ENCODE data around the gene MAP3K15. TPM values are rescaled to one million over a fixed set of nuclear protein-coding genes. Genes with fewer than 3 reads are reported as not detected.

The MAP3K15 gene
- total RNA-seq, 1 experiment from 2014 or later: 1.3 TPM

DNA sequence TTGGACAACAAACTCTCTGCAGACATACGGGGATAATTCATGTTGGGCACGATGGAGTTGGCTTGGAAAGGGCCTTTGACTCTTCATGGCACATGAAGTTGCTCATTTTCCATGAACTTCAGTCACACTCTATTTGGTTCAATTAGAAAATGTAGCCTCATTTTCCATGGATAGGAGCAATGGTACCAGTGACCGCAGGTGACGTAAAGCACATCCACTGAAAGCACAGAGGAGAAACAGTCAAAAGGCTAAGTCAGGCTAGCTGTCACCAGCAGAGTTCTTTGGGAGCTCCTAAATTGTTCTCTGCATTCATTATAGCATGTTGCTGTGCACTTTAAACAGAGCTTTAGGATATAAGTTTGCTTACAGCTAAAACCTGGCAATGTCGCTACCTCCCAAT, 39.9 kb upstream of the MAP3K15 start:
- CTCF ChIA-PET: no interaction called here
- BruUV-seq (replicated peaks): no TSS peak

DNA sequence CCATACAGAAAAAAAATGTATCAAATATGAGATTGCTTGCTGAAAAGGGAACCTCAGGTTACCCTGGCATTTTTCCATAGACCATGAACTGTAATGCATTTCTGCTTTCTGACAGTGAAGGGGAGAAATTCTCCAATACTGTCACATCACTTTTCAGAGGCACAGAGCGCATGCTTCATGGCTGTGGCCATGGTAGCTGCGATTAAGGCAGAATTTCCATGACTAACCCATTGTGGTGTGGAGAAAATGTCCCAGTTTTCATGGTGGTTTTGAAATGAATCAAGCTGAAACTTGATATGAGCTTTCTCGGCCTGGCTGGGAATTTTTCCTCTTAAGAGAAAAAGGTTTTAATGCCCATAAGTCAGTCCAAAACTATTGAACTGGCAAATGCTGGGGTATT, 39.5 kb upstream of the MAP3K15 start:
- no peaks in the 10 kb centered on the region for H3K4me1 ChIP-seq (ENCODE audit: control insufficient read depth in 1 of 2, insufficient read depth in 2 of 2, low read length in 2 of 2)
- BruUV-seq (replicated peaks): no TSS peak
- H3K4me3 ChIP-seq (replicated peaks in 1 of 2; ENCODE audit: low read depth in 1 of 2, low read length in 2 of 2): no peak overlapping the region
- no peak for DNase-seq (ENCODE audit: low read depth, low spot score)
- no peaks in the 10 kb centered on the region for H3K36me3 ChIP-seq (ENCODE audit: control insufficient read depth in 1 of 2, insufficient read depth in 2 of 2, low read length in 2 of 2)
- ChIA-PET POLR2A (no interaction called here), CTCF (no interaction called here), RAD21 (ENCODE audit: low non-redundant PET in 1 of 2, low total read pairs in 2 of 2, uncharacterized antibody in 2 of 2, unreplicated experiment in 2 of 2) (no interaction called here)
- H4K20me1 ChIP-seq (ENCODE audit: insufficient read depth): no peaks in the 10 kb centered on the region
- H2AFZ ChIP-seq (ENCODE audit: low read depth, low read length, poor library complexity, severe bottlenecking): no peak overlapping the region
- H3K27me3 ChIP-seq (ENCODE audit: insufficient read depth, low read length): no peaks in the 10 kb centered on the region
- H3K9ac ChIP-seq (ENCODE audit: low read length): no peak overlapping the region
- no peak overlapping the region for H3K4me2 ChIP-seq (ENCODE audit: low read length)
- no peaks in the 10 kb centered on the region for H3K79me2 ChIP-seq (ENCODE audit: insufficient read depth, low read length)
- H3K27ac ChIP-seq (ENCODE audit: low read depth, low read length): no peak overlapping the region
- H3K9me2 ChIP-seq (ENCODE audit: insufficient read depth): no peaks in the 10 kb centered on the region
- no peaks in the 10 kb centered on the region for H3K9me3 ChIP-seq (ENCODE audit: control insufficient read depth in 1 of 2, insufficient read depth in 1 of 2, low read depth in 1 of 2, low read length in 2 of 2)
- no peak for ATAC-seq
- intact Hi-C loops (cut with micrococcal nuclease): no loop called here
- TF ChIP-seq EZH2phosphoT487 (IDR thresholded peaks at IDR 0.05; ENCODE audit: borderline replicate concordance): no peak
- no peak for TF ChIP-seq SRF (IDR thresholded peaks at IDR 0.05; ENCODE audit: low read depth)
- TF ChIP-seq ZNF274 (IDR thresholded peaks at IDR 0.05; ENCODE audit: low read depth, low read length): no peak
- no peak for TF ChIP-seq EGR1 (IDR thresholded peaks at IDR 0.05; ENCODE audit: low read depth)
- TF ChIP-seq ZFX (IDR thresholded peaks at IDR 0.05): no peak
- TF ChIP-seq SP1 (IDR thresholded peaks at IDR 0.05; ENCODE audit: low read depth): no peak
- TF ChIP-seq ELF1 (IDR thresholded peaks at IDR 0.05; ENCODE audit: borderline replicate concordance, low read depth): no peak
- TF ChIP-seq, protein P1, sequence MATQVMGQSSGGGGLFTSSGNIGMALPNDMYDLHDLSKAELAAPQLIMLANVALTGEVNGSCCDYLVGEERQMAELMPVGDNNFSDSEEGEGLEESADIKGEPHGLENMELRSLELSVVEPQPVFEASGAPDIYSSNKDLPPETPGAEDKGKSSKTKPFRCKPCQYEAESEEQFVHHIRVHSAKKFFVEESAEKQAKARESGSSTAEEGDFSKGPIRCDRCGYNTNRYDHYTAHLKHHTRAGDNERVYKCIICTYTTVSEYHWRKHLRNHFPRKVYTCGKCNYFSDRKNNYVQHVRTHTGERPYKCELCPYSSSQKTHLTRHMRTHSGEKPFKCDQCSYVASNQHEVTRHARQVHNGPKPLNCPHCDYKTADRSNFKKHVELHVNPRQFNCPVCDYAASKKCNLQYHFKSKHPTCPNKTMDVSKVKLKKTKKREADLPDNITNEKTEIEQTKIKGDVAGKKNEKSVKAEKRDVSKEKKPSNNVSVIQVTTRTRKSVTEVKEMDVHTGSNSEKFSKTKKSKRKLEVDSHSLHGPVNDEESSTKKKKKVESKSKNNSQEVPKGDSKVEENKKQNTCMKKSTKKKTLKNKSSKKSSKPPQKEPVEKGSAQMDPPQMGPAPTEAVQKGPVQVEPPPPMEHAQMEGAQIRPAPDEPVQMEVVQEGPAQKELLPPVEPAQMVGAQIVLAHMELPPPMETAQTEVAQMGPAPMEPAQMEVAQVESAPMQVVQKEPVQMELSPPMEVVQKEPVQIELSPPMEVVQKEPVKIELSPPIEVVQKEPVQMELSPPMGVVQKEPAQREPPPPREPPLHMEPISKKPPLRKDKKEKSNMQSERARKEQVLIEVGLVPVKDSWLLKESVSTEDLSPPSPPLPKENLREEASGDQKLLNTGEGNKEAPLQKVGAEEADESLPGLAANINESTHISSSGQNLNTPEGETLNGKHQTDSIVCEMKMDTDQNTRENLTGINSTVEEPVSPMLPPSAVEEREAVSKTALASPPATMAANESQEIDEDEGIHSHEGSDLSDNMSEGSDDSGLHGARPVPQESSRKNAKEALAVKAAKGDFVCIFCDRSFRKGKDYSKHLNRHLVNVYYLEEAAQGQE (IDR thresholded peaks at IDR 0.05; ENCODE audit: low read depth): no peak
- no peak for TF ChIP-seq EZH2 (IDR thresholded peaks at IDR 0.05)
- no peak for TF ChIP-seq SIN3A (IDR thresholded peaks at IDR 0.05; ENCODE audit: low read depth)
- no peak for TF ChIP-seq JUND (IDR thresholded peaks at IDR 0.05)

More for the DNA sequence above, 39.9 kb upstream of the MAP3K15 start:
- ChIA-PET RAD21 (ENCODE audit: low non-redundant PET in 1 of 2, low total read pairs in 2 of 2, uncharacterized antibody in 2 of 2, unreplicated experiment in 2 of 2) (no interaction called here), POLR2A (no interaction called here)
- Histone ChIP-seq H3K27ac (ENCODE audit: low read depth, low read length) (no peak overlapping the region), H3K79me2 (ENCODE audit: insufficient read depth, low read length) (no peaks in the 10 kb centered on the region), H2AFZ (ENCODE audit: low read depth, low read length, poor library complexity, severe bottlenecking) (no peak overlapping the region), H3K4me1 (ENCODE audit: control insufficient read depth in 1 of 2, insufficient read depth in 2 of 2, low read length in 2 of 2) (no peaks in the 10 kb centered on the region), H4K20me1 (ENCODE audit: insufficient read depth) (no peaks in the 10 kb centered on the region), H3K27me3 (ENCODE audit: insufficient read depth, low read length) (no peaks in the 10 kb centered on the region), H3K9me3 (ENCODE audit: control insufficient read depth in 1 of 2, insufficient read depth in 1 of 2, low read depth in 1 of 2, low read length in 2 of 2) (no peaks in the 10 kb centered on the region), H3K9ac (ENCODE audit: low read length) (no peak overlapping the region), H3K4me3 (replicated peaks in 1 of 2; ENCODE audit: low read depth in 1 of 2, low read length in 2 of 2) (no peak overlapping the region), H3K9me2 (ENCODE audit: insufficient read depth) (no peaks in the 10 kb centered on the region), H3K4me2 (ENCODE audit: low read length) (no peak overlapping the region), H3K36me3 (ENCODE audit: control insufficient read depth in 1 of 2, insufficient read depth in 2 of 2, low read length in 2 of 2) (no peaks in the 10 kb centered on the region)
- DNase-seq (ENCODE audit: low read depth, low spot score): no peak
- ATAC-seq: no peak
- TF ChIP-seq EZH2 (IDR thresholded peaks at IDR 0.05): no peak
- TF ChIP-seq SP1 (IDR thresholded peaks at IDR 0.05; ENCODE audit: low read depth): no peak
- no peak for TF ChIP-seq FOSL1 (IDR thresholded peaks at IDR 0.05; ENCODE audit: low read depth)
- TF ChIP-seq, protein P2, sequence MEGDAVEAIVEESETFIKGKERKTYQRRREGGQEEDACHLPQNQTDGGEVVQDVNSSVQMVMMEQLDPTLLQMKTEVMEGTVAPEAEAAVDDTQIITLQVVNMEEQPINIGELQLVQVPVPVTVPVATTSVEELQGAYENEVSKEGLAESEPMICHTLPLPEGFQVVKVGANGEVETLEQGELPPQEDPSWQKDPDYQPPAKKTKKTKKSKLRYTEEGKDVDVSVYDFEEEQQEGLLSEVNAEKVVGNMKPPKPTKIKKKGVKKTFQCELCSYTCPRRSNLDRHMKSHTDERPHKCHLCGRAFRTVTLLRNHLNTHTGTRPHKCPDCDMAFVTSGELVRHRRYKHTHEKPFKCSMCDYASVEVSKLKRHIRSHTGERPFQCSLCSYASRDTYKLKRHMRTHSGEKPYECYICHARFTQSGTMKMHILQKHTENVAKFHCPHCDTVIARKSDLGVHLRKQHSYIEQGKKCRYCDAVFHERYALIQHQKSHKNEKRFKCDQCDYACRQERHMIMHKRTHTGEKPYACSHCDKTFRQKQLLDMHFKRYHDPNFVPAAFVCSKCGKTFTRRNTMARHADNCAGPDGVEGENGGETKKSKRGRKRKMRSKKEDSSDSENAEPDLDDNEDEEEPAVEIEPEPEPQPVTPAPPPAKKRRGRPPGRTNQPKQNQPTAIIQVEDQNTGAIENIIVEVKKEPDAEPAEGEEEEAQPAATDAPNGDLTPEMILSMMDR (IDR thresholded peaks at IDR 0.05 in 2 of 3, conservative IDR thresholded peaks at IDR 0.05 in 1 of 3; ENCODE audit: borderline replicate concordance in 1 of 3, insufficient read depth in 1 of 3, low read depth in 2 of 3, low read length in 2 of 3): no peak
- no peak for TF ChIP-seq EGR1 (IDR thresholded peaks at IDR 0.05; ENCODE audit: low read depth)
- TF ChIP-seq CEBPB (IDR thresholded peaks at IDR 0.05; ENCODE audit: low read depth): no peak
- TF ChIP-seq SRF (IDR thresholded peaks at IDR 0.05; ENCODE audit: low read depth): no peak
- no peak for TF ChIP-seq ZFX (IDR thresholded peaks at IDR 0.05)
- intact Hi-C loops (cut with micrococcal nuclease): no loop called here

Measured in HCT116 (cell line).